ENCODE data around the gene SERPINA4.

Gene SERPINA4

DNA sequence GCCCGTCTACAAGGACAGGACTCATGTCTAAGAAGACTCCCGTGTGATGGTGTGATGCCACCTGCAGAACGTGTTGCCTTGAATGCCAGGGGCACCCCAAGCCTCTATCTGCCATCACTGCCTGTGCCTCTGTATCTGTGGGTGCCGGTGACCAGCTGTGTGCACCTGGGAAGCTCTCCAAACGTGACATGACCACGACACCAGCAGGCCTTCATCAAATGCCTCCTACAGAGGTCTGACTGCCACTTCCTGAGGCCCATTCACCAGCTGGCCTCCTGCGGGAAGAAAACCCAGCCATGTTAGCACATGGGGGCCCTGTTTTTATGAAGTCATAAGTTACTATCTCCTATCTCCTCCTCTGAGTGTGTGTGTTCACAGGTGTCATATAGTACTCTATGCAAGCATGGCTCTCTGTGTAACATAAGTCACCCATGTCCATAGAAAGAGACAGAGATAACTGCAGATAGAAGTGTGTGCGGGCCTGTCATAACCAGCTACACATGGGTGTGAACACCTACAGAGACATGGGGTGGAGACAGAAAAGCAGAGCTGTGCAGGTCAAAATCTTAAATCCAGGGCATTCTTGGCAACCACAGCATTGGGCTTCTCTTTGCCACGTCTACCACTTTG lies 18.3 kb upstream of the SERPINA4 start:
- no peak for DNase-seq (ENCODE audit: low spot score)

DNA sequence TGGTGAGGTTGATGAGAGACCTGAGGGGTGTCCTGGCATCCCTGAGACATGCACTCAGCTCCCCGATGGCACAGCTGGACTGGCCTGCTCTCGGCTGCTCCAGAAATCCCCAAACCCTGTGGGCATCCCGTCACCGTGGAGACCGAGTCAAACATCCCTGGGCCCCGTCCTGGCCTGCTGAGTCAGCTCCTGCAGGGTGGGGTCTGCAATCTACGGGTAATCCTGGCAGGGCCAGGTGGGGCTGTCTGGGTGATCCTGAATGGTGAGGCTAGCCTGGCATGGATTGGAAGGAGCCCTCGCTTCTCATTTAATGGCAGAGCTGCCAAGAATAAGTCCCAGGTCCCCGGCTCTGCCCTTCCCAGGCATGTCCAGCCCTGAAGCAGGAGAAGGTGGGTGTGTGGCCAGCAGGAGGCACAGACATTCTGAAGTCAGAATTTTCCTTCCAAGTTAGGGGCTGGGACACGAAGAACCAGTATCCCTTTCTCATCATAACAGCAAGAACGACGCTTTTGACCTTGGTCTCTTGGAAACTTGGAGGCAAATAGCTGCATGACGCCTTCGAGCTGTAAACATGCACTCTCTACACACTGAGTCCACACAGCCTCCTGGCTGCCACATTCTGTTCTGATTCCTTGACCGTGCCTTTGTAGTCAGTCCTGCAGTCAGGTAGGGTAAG lies 17.7 kb upstream of the SERPINA4 start:
- DNase-seq (ENCODE audit: low spot score), result no peak

DNA sequence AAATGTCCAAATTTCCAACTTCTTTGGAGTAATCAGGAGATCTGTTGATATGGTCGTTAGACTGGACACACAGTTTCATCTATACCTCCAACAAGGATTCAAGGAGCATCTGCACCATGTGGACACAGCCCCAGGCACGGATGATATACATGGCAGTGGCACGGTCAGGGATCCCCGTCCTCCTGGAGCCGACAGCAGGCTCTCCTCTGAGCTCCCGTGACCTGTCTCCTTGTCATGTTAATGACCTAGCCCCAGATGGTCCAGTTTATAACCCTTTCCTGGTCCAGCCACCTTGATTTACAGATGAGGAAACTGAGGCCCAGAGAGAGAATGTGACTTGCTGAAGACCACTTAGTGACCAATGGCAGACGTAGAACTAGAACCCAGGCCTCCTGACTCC lies 16.5 kb upstream of the SERPINA4 start:
- DNase-seq (ENCODE audit: low spot score), result no peak

DNA sequence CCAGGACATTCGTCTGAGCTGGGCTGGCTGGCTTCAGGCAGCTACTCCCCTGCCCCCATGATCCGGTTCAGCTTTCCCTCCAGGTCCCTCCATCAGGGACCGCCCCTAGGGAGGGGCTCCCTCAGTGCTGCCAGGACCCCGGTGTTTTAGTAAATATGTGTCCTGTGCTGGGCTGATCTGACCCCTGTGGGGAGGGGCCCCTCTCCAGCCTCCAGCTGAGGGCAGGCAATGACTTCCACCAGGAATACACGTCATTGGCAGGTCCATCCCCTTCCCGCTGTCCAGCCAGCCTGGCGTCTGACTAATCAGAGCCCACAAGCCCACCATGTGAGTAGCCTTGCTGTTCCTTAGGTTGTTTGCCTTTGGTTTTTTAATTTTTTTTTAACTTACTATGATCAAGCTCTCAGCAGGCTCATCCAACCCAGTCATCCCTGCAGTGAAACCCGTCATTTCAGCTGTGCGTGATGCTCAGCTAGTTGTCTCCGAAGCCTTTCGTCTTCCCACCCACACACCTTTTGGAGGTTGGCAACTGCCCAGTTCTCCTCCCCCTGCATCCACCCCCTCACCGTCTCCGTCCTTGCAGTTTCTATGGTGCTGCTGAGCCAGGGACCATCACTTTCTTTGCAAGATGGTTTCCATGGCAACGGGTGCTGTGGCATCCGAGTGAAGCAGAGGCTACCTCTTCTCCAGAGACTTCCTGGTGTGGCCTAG lies 16.0 kb upstream of the SERPINA4 start:
- DNase-seq (ENCODE audit: low spot score), result no peak

DNA sequence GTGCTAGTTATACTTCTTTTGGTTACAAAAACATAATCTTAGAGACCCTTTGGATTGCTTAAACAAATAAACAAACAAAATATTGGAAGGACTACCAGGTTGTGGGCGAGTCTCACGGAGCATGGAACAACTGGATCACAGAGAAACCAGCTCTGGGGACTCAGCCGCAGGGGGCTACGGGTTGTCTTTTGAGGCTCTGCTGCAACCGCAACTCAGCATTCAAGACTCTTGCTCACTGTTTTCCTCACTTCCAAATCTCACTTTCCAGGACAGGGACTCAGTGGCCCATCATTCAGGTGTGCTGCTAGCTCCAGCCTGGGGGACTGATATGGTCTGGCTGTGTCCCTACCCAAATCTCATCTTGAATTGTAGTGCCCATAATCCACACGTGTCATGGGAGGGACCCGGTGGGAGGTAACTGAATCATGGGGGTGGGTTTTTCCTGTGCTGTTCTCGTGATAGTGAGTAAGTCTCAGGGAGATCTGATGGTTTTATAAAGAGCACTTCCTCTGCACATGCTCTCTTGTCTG lies 14.0 kb upstream of the SERPINA4 start:
- DNase-seq (ENCODE audit: low spot score), result no peak

DNA sequence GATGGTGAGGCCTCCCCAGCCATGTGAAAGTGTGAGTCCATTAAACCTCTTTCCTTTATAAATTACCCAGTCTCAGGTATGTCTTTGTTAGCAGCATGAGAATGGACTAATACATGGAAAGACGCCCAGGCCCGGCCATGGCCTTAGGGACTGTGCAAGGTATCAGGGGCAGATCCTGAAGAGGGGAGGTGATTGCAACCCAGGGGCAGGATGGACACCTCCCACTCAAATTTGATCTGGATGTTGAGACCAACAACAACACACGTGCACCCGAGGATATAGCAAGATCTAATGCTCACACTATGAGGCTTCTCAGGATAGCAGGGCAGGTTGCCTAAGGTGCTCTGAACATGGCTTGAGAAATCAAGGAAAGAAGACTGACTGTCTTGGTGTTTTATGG lies 13.5 kb upstream of the SERPINA4 start:
- no peak for DNase-seq (ENCODE audit: low spot score)

DNA sequence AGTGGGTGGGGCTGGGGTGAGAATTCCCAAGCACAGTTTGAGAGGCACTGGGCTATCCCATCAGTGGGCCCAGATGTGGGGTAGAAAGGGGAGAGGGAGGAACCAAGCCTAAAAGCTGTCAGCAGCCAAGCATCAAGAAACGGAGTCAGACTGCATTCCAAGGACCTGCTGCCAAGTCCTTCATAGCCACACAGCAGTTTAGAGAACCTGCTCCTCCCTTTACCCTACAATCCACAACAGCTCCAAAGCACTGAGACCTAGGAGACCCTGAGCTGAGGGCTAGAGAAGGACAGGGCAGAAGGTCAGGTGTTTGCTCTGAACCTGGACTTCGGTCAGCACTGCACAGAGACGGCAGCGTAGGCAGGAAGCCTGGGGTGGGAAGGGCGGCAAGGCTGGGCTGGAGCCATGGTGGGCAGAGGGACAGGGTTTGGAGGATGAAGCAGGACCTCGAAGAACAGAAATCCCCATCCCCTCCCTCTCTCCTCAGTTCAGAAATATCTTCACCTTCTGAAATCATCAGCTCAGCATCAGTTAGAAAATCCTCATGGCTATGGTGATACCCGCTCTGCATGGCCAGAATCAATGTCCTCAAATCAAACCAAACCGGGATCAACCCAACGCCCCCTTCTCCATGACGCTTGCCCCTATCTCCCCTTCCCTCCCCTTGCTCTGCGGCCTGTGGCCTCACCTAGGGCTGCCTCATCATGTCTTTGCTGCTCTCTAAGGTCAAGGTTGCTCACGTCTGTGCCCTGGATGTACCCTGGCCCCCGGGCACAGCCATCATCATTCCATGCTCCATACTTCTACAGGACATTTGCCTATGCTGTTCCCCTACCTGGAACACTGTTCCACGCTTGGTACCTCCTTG lies 12.9 kb upstream of the SERPINA4 start:
- DNase-seq (ENCODE audit: low spot score), result no peak

DNA sequence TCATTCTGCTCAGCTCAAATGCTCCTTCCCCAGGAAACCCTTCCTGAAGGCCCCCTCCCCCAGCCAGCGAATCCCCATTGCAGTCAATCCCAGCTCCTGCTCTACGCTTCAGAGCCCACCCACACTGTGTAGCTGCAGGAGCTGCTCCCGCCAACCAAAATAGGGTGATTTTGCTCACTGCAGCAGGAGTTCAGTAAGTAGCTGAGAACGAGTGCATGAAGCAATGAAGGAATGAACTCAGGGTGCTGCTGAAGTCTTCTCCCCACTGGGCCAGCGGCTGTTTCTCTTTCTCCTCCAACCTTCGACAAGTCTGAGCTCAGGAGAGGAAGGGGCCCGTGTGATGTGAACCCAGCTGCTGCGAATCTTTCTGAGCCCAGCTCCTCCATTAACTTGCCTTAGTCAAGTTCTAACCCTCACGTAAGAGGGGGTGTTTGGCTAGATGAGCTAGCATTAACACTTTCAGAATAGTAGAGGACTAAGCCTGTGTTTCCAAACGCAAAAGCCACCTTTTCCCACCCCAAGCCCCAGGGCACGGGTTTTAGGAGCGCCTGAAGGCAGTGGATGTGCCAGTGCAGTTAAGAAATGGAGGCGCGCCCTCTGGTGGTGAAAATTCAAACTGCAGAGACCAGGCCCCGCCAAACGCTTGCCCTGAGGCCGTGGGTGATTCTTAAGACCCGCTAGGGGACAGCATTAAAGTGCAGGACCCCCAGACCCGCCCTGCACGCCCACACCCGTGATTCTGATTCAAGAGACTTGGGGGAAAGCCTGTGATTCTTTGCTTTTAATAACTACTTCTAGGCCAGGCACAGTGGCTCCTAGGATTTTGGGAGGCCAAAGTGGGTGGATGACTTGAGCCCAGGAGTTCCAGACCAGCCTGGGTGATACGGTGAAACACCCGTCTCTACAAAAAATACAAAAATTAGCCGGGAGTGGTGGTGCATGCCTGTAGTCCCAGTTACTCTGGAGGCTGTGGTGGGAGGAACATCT lies 11.9 kb upstream of the SERPINA4 start:
- peak; percentile 69 for DNase-seq (ENCODE audit: low spot score)

DNA sequence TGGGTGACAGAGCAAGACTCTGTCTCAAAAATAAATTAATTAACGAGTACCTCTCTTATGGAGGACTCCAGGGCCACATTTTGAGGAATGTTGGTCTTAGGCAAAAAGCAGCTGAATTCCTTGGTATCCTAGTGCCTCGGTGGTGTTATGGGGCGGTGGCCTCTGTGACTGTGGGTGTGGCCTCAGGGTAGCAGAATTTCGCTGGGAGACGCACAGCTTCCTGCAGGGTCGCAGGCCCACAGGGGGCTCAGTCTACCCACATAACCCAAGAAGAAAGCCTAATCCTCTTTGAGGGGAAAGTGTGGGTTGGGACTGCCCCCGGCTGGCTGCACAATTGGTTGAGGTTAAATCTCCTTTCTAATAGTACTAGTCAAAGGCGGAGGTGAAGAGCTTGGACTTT lies 11.2 kb upstream of the SERPINA4 start:
- no peak for DNase-seq (ENCODE audit: low spot score)

DNA sequence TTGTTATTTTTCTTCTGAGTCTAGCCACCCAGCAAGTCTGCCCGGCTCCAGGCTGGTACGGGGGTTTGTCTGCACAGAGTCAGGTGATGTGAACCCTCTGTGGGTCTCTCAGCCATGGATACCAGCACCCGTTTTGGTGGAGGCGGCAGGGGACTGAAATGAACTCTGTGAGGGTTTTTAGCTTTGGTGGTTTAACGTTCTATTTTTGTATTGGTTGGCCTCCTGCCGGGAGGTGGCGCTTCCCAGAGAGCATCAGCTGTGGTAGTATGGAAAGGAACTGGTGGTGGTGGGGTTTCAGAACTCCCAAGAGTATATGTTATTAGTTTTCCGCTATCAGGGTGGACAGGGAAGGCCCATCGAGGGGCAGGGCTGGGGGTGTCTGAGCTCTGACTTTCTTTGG lies 5.3 kb upstream of the SERPINA4 start:
- no peak for DNase-seq (ENCODE audit: low spot score)

DNA sequence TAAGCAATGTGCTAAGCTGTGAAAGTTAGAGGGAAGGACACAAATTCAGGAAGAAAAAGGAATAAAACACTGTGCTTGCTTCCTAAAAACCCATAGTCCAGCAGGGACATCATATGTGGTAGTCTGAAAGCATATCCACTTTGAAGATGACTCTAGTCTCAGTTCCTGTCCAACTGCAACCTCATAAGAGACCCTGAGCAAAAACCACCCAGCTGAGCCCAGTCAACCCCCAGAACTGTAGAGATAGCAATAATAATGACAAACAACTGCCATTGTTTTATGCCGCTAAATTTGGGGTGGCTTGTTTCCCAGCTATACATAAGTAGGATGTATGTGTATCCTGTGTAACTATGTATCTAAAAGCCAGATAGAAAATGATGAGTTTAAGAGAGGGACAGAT lies 3.9 kb upstream of the SERPINA4 start:
- no peak for DNase-seq (ENCODE audit: low spot score)

DNA sequence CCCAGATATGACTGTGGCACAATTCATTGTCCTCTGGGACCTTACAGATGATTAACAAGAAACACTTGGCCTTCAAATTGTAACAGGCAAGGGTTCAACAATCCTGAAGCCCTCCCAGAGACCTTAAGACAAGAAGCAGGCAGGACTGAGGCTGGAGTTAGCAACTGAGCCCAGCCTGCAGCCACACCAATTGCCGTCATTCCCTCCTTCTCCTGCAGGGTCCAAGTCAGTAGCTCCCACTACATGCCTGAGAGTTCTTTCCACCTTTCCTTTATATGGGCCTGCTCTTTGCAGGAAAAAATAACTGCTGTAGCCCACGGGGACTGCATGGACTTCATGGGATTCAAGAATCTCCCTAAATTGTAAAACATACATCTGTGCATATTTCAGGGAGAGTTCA lies 2.4 kb upstream of the SERPINA4 start:
- DNase-seq (ENCODE audit: low spot score), result no peak

DNA sequence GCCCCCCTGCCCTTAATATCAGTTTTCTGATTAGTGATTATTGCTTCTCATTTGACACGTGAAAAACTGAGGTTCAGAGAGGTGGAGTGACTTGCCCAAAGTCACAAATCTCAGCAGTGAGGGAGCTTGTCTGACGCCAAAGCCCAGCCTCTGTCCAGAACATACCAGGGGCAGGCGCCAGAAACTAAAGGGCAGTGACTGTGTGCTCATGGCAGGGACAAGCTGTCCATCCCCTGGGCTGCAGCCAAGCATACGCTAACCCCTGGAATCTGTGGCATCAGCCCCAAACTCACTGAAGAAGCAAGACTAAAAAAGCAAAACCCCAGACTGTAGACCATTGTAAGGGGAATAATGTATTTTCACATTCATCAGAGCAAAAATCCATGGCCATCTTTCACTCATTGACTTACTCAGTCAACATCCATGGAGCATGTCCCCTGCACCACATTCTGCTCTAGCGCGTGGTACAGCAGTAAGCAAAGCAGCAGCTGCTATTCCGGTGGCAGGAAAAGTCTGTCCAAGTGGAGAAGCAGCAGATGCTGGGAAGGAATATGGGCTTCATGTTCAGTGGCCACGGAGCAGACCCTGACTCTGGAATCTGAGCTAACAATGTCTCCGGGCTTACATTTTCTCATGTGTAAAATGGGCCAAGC lies 1.5 kb upstream of the SERPINA4 start:
- DNase-seq (ENCODE audit: low spot score), result no peak

DNA sequence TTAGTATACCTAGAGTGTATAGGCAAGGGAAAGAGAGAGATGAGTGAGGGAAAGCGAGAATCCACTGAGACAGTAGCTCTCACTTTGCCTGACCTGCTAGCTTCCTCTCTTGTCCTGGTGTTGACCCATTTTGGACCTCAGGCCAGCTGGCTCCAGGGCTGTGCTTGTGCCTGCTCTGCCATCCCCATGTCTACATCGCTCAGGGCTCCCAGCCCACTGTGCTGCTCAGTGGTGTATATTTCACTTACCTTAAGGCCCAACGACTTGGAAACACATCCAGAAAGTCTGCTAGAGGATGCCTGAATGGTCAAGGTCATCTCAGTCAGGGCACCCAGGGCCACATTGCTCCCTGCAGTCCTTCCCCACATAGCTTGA lies 964 bp upstream of the SERPINA4 start:
- no peak for DNase-seq (ENCODE audit: low spot score)

DNA sequence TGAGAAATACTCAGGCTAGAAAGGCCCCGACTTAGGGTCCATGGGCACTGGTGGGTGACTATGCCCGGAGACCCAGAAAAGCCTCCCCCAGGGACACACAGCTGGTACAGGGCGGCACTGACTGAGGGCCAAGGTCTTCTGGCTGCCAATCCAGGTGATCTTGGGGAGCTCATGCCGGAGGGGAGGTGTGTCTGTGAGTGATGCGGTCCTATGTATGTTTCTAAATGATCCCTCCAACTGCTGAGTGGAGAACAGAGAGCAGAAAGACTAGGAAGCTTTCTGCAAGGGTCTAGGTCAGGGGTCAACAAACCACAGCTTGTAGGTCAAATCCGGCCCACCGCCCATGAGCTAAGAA lies 391 bp downstream of the SERPINA4 start:
- DNase-seq (ENCODE audit: low spot score), result no peak

DNA sequence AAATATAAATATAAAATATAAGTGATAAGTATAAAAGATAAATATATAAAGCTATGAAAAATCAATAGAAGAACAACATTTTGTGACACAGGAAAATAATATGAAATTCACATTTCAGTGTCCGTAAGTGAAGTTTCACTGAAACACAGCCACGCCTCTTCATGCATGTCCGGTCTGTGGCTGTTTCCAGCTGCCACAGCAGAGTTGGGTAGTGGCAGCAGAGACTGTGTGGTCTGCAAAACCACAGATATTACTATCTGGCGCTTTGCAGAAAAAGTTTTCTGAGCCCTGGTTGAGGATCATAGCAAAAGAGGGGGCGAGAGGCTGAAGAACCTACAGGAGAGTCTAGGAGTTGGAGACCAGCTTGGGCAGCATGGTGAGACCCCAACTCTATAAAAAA lies 780 bp downstream of the SERPINA4 start:
- DNase-seq (ENCODE audit: low spot score), result no peak

DNA sequence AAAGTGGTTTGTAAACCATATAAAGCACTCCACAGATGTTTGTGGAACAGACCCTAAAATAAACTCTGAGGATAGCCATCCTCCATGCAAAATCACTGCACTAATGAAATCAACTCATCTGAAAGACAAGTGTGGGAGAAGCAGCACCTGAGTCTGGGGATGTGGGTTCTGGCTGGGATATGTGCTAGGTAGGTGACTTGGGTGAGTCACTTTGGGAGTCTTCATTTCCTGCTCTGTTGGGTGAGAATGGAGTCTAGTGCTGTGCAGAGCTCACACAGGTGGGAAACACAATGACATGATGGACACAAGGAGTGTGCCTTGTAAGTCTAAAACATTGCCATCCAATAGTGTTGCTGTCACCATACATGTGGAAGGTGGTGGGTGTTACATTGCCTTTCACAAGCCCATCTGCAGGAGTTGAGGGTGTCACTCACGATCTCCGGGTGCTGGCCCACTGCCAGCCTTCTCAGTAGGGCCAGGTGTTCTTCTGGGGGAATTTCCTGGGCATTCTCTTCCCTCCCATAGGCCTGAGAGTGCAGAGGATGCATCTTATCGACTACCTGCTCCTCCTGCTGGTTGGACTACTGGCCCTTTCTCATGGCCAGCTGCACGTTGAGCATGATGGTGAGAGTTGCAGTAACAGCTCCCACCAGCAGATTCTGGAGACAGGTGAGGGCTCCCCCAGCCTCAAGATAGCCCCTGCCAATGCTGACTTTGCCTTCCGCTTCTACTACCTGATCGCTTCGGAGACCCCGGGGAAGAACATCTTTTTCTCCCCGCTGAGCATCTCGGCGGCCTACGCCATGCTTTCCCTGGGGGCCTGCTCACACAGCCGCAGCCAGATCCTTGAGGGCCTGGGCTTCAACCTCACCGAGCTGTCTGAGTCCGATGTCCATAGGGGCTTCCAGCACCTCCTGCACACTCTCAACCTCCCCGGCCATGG lies 2.0 kb downstream of the SERPINA4 start:
- DNase-seq (ENCODE audit: low spot score), result no peak

DNA sequence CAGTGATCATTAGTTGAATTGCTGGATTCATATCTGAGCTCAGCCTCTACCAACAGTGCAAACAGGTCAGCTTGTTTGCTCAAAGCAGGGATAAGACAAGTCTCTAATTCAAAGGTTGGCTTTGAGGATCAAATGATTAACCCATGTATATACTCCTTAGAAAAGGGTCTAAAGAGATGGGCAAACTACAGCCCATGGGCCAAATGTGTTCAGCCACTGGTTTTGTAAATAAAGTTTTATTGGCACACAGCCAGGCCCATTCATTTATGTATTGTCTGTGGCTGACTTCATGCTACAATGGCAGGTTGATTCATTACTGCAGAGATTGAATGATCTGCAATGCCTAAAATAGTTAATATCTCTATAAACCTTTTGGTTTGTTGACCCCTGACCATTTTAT lies 3.1 kb downstream of the SERPINA4 start:
- no peak for DNase-seq (ENCODE audit: low spot score)

DNA sequence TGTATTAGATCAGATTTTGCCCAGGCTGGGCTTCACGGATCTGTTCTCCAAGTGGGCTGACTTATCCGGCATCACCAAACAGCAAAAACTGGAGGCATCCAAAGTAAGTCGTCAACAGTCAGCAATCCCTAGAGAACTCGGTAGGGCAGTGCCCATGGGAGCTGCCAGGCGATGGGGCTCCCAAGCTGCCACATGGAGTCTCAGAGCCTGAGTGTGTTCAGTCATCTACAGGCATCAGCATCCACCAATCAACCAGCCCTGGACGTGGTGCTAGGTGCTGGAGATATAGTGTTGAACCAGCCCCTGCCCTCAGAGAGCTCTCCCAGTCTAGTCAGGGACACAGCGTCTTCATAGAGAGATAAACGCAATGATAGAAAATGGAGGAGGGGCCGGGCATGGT lies 6.9 kb downstream of the SERPINA4 start:
- no peak for DNase-seq (ENCODE audit: low spot score)
